ENCODE measurements around the gene CDH4. TPM values are rescaled to one million over a fixed set of nuclear protein-coding genes. Genes with fewer than 3 reads are reported as not detected.

CDH4 gene
- total RNA-seq, 2 experiments from 2014 or later, result not detected

- Histone ChIP-seq H3K79me2 (ENCODE audit: insufficient read depth, low read depth, low read length) (no peaks in the 10 kb centered on the region), H3K27ac (ENCODE audit: low read depth, low read length, poor library complexity, severe bottlenecking) (no peak overlapping the region), H3K4me1 (ENCODE audit: insufficient read depth, low read length, poor library complexity, severe bottlenecking) (peaks cover 17% of the 10 kb centered on the region), H3K9me2 (ENCODE audit: insufficient read depth, low read length) (no peaks in the 10 kb centered on the region), H3K36me3 (ENCODE audit: insufficient read depth, low read length) (no peaks in the 10 kb centered on the region), H3K9me3 (ENCODE audit: low read length) (no peaks in the 10 kb centered on the region), H3K4me3 (ENCODE audit: low read depth, low read length, poor library complexity, severe bottlenecking) (no peak overlapping the region), H4K20me1 (ENCODE audit: insufficient read depth, low read length) (no peaks in the 10 kb centered on the region), H3K4me2 (ENCODE audit: low read length) (no peak overlapping the region), H2AFZ (ENCODE audit: low read length) (no peak overlapping the region)
- no peak for TF ChIP-seq CTCF (conservative IDR thresholded peaks at IDR 0.05; ENCODE audit: low read length)
- no peak for TF ChIP-seq EZH2phosphoT487 (IDR thresholded peaks at IDR 0.05; ENCODE audit: borderline replicate concordance, low read depth, low read length)
- BruUV-seq (replicated peaks), result no TSS peak
- ChIA-PET POLR2A (no interaction called here), CTCF (ENCODE audit: unreplicated experiment) (no interaction called here)
- no peak for DNase-seq (ENCODE audit: low spot score)
- intact Hi-C loops (cut with micrococcal nuclease; ENCODE audit: unreplicated experiment), result no loop called here
Measured at GRCh38 chr20:61909028-61909427, 657.0 kb downstream of the CDH4 start.

- no TSS peak for BruUV-seq (replicated peaks)
- ChIA-PET CTCF (ENCODE audit: unreplicated experiment) (no interaction called here), POLR2A (no interaction called here)
- no peaks in the 10 kb centered on the region for H3K79me2 ChIP-seq (ENCODE audit: insufficient read depth, low read depth, low read length)
- no peak overlapping the region for H3K27ac ChIP-seq (ENCODE audit: low read depth, low read length, poor library complexity, severe bottlenecking)
- no peaks in the 10 kb centered on the region for H4K20me1 ChIP-seq (ENCODE audit: insufficient read depth, low read length)
- intact Hi-C loops (cut with micrococcal nuclease; ENCODE audit: unreplicated experiment), result no loop called here
- no peak overlapping the region for H3K4me3 ChIP-seq (ENCODE audit: low read depth, low read length, poor library complexity, severe bottlenecking)
- H3K4me1 ChIP-seq (ENCODE audit: insufficient read depth, low read length, poor library complexity, severe bottlenecking), result peaks cover 17% of the 10 kb centered on the region
- no peak for DNase-seq (ENCODE audit: low spot score)
- H2AFZ ChIP-seq (ENCODE audit: low read length), result no peak overlapping the region
- no peaks in the 10 kb centered on the region for H3K9me2 ChIP-seq (ENCODE audit: insufficient read depth, low read length)
- TF ChIP-seq CTCF (conservative IDR thresholded peaks at IDR 0.05; ENCODE audit: low read length) (no peak), EZH2phosphoT487 (IDR thresholded peaks at IDR 0.05; ENCODE audit: borderline replicate concordance, low read depth, low read length) (no peak)
- no peaks in the 10 kb centered on the region for H3K9me3 ChIP-seq (ENCODE audit: low read length)
- no peaks in the 10 kb centered on the region for H3K36me3 ChIP-seq (ENCODE audit: insufficient read depth, low read length)
- H3K4me2 ChIP-seq (ENCODE audit: low read length), result no peak overlapping the region
Measured at GRCh38 chr20:61909821-61910220, 657.8 kb downstream of the CDH4 start.

GRCh38 chr20:61911824-61912223, 659.8 kb downstream of the CDH4 start:
- H3K79me2 ChIP-seq (ENCODE audit: insufficient read depth, low read depth, low read length), result no peaks in the 10 kb centered on the region
- CTCF ChIA-PET (ENCODE audit: unreplicated experiment), result no interaction called here
- POLR2A ChIA-PET, result no interaction called here
- H3K4me3 ChIP-seq (ENCODE audit: low read depth, low read length, poor library complexity, severe bottlenecking), result no peak overlapping the region
- no peak overlapping the region for H3K27ac ChIP-seq (ENCODE audit: low read depth, low read length, poor library complexity, severe bottlenecking)
- DNase-seq (ENCODE audit: low spot score), result no peak
- H3K4me1 ChIP-seq (ENCODE audit: insufficient read depth, low read length, poor library complexity, severe bottlenecking), result peaks cover 17% of the 10 kb centered on the region
- BruUV-seq (replicated peaks), result no TSS peak
- no peak overlapping the region; the same call in 1 of the 2 replicates for H3K4me2 ChIP-seq (ENCODE audit: low read length)
- no peaks in the 10 kb centered on the region for H3K36me3 ChIP-seq (ENCODE audit: insufficient read depth, low read length)
- H3K9me3 ChIP-seq (ENCODE audit: low read length), result no peaks in the 10 kb centered on the region
- TF ChIP-seq EZH2phosphoT487 (IDR thresholded peaks at IDR 0.05; ENCODE audit: borderline replicate concordance, low read depth, low read length) (no peak), CTCF (conservative IDR thresholded peaks at IDR 0.05; ENCODE audit: low read length) (no peak)
- H2AFZ ChIP-seq (ENCODE audit: low read length), result no peak overlapping the region
- no peaks in the 10 kb centered on the region for H4K20me1 ChIP-seq (ENCODE audit: insufficient read depth, low read length)
- intact Hi-C loops (cut with micrococcal nuclease; ENCODE audit: unreplicated experiment), result no loop called here
- H3K9me2 ChIP-seq (ENCODE audit: insufficient read depth, low read length), result no peaks in the 10 kb centered on the region

Measured in OCI-LY7 (cell line).